HepG2 (cell line): ENCODE measurements around the gene ALPL. TPM values are rescaled to one million over a fixed set of nuclear protein-coding genes. Genes with fewer than 3 reads are reported as not detected.

Source experiments
- ARHGAP35 ChIP-seq: sonication (generic); formaldehyde crosslinking; IDR thresholded peaks from 2 replicates; pipeline ENCODE4 v1.9.0; 2022; ENCODE audit warnings: mild to moderate bottlenecking, inconsistent platforms, moderate library complexity, missing genetic modification reagents, borderline replicate concordance
- FOXO1 ChIP-seq: sonication (generic); formaldehyde crosslinking; IDR thresholded peaks from 2 replicates; pipeline ENCODE4 v1.4.0; 2020; ENCODE audit warnings: missing genetic modification reagents
- HOXA5 ChIP-seq: sonication (generic); formaldehyde crosslinking; IDR thresholded peaks from 2 replicates; pipeline ENCODE4 v1.4.0; 2020; ENCODE audit warnings: missing genetic modification reagents
- MAX ChIP-seq: IDR thresholded peaks from 2 replicates; pipeline ENCODE4 v1.6.1; 2012; ENCODE audit warnings: inconsistent platforms
- MED13 ChIP-seq: sonication (generic); formaldehyde crosslinking; IDR thresholded peaks from 2 replicates; pipeline ENCODE4 v1.5.0; 2020; ENCODE audit warnings: missing genetic modification reagents
- MEIS2 ChIP-seq: sonication (generic); formaldehyde crosslinking; IDR thresholded peaks from 2 replicates; pipeline ENCODE4 v1.9.0; 2021; ENCODE audit warnings: mild to moderate bottlenecking, missing genetic modification reagents
- NFYB ChIP-seq: sonication (generic); formaldehyde crosslinking; IDR thresholded peaks from 2 replicates; pipeline ENCODE4 v1.4.0; 2020; ENCODE audit warnings: missing genetic modification reagents
- PHF21A ChIP-seq: sonication (generic); formaldehyde crosslinking; IDR thresholded peaks from 2 replicates; pipeline ENCODE4 v1.5.0; 2020; ENCODE audit warnings: mild to moderate bottlenecking, missing genetic modification reagents
- RAD51 ChIP-seq: fragments of 450-650 bp; IDR thresholded peaks from 2 replicates; pipeline ENCODE4 v1.6.1; 2016; ENCODE audit warnings: borderline replicate concordance
- SALL2 ChIP-seq: sonication (generic); formaldehyde crosslinking; IDR thresholded peaks from 2 replicates; pipeline ENCODE4 v1.8.1; 2023; ENCODE audit warnings: mild to moderate bottlenecking, missing genetic modification reagents, inconsistent platforms
- SAP130 ChIP-seq: IDR thresholded peaks from 2 replicates; pipeline ENCODE4 v1.6.1; 2016; ENCODE audit warnings: low read depth
- SMAD1 ChIP-seq: sonication (generic); formaldehyde crosslinking; IDR thresholded peaks from 2 replicates; pipeline ENCODE4 v1.4.0; 2020; ENCODE audit warnings: missing genetic modification reagents, low read depth, mild to moderate bottlenecking, borderline replicate concordance
- THAP8 ChIP-seq: sonication (generic); formaldehyde crosslinking; IDR thresholded peaks from 2 replicates; pipeline ENCODE4 v1.5.1; 2020; ENCODE audit warnings: missing genetic modification reagents, mild to moderate bottlenecking, borderline replicate concordance
- ZBTB26 ChIP-seq: IDR thresholded peaks from 2 replicates; pipeline ENCODE4 v1.6.1; 2016; ENCODE audit warnings: missing compliant biosample characterization, missing genetic modification reagents, borderline replicate concordance
- ZNF687 ChIP-seq: sonication (generic); formaldehyde crosslinking; IDR thresholded peaks from 2 replicates; pipeline ENCODE4 v1.5.1; 2020; ENCODE audit warnings: mild to moderate bottlenecking, missing genetic modification reagents, moderate library complexity
- polyA plus RNA-seq, 8 experiments: library from polyadenylated mRNA; depleted of rRNA in 3 of 8; stranded (reverse) in 7 of 8; unstranded in 1 of 8; fragments of >200 nt; fragmentation: Illumina TruSeq in 4 of 8; extraction: Trizol in 4 of 8; gene quantifications; 2 replicates each; pipeline versions ENCODE4 v1.2.1 to v1.2.3, GENCODE V29; 2011 to 2016; ENCODE audit warnings: low read depth in 4 of 8, missing spikeins in 1 of 8, mixed read lengths in 1 of 8; ENCODE audit not compliant: insufficient read depth in 1 of 8
- total RNA-seq, 5 experiments: library from RNA; depleted of rRNA; stranded (reverse); fragments of >200 nt; fragmentation: Illumina TruSeq; extraction: Trizol; gene quantifications; 2 replicates each; pipeline ENCODE4 v1.2.3, GENCODE V29; 2016; ENCODE audit warnings: low read depth in 1 of 5

Gene ALPL
- total and polyA plus RNA-seq, 2 of the 13 experiments (the other 11 are each of a cell fraction or from before 2014, with no cell fraction given) = 0.12 TPM; not detected in 1

- peak; percentile 83 for TF ChIP-seq ZNF687 (CRISPR knock-in tag)
- TF ChIP-seq HOXA5 (CRISPR knock-in tag) = no peak
- TF ChIP-seq SAP130 (CRISPR knock-in tag) = peak; percentile 36; the same call in 1 of the 2 replicates
- TF ChIP-seq RAD51 = no peak
- TF ChIP-seq MED13 (CRISPR knock-in tag) = no peak
- no peak for TF ChIP-seq ZBTB26
- TF ChIP-seq MEIS2 (CRISPR knock-in tag) = no peak
- no peak for TF ChIP-seq ARHGAP35 (CRISPR knock-in tag)
- no peak for TF ChIP-seq FOXO1 (CRISPR knock-in tag)
- no peak for TF ChIP-seq SALL2 (CRISPR knock-in tag)
- TF ChIP-seq THAP8 (CRISPR knock-in tag) = no peak
- TF ChIP-seq MAX = peak; percentile 64
- TF ChIP-seq SMAD1 = no peak
- TF ChIP-seq NFYB = no peak
- no peak for TF ChIP-seq PHF21A (CRISPR knock-in tag)
Observed at GRCh38 chr1:21537511-21537931, 28.3 kb downstream of the ALPL start (continued).
